Kidney tubule cell (primary cell): Measurements from ENCODE around the gene STARD13.

Source experiments
- DNase-seq: peaks from one replicate; pipeline ENCODE4 v3.0.0-alpha.2; 2018; ENCODE audit warnings: low spot score

Gene STARD13

DNA sequence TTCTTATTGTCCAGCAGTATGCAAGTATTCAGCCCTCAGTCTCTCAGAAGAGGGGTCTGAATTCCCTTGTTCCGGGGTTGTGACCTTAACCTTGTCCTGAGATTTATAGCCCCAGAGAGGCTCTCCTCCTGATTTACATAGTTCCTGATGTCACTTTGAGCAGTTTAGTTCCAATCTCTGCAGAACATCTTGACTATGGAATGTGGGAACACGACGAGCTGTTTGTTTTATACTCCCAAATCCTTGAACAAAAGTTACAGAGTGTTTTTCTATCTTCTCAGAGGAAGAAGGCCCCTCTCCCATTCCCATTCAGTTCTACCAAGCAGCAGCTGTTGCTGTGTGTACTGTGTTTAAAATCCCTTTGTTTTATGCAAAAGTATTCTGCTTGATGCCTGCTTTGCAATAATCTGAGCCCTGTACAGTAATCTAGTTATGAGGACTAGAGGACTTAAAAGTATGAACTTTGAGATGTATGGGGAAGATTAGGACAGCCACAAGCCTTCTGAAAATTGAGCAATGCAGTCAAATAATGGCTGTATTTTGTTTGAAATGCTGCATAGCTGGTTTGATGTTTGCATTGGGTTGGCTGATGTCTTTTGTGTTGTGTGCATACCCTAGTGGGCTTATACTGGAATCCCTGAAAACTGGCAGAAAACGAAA is 194.7 kb downstream of the STARD13 start:
- no peak for DNase-seq

GRCh38 chr13:33089311-33089710 is 196.2 kb downstream of the STARD13 start:
- DNase-seq: no peak

DNA sequence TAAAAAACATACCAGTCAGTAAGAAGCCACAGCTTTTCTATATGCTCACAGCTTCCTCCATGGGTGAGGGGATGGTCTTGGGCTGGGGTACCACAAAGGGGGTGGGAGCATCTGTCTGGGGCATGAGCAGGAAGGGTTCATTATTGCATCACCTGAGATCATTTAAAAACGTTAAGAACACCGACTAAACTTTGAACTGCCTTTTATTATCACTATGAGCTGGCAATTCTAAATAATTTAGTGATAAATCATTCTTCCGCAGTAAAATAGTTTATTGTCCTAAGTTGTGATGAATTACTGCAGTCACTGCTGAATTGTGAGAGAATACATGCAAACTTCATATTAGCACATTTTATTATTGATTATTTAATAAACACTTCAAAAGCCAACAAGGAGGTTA is 197.8 kb downstream of the STARD13 start:
- DNase-seq: no peak

DNA sequence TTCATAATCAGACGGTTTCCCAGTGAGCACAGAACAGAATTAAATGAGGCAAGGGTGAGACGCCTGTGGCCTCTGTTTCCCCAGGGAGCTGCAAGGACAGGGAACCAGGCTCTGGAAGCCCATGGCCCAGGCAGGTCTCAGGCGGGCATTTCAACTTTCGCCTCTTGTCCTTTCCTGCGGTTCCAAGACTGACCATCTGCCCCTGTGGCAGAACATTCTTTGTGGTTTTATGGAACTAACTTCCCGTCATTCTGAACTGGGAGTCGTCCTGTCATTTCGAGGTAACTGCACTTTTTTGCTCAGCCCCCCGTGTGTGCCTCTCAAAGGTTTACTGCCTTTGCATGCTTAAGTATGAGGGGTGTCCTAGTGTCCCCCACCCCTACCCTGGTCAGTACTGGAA is 198.5 kb downstream of the STARD13 start:
- no peak for DNase-seq

DNA sequence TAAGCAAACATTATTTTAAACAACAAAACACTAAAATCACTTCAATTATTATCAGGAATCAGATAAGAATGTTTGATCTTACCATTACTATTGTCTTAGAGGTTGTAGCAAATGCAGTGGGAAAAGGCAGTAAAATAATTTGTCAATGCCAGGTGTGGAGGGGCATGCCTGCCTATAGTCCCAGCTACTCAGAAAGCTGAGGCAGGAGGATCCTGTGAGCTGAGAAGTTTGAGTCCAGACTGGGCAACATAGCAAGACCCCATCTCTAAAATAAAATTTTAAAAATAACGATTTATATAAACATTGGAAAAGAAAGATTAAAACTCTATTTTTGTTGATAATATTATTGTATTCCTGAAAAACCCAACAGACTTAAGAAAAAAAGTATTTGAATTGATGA is 202.5 kb downstream of the STARD13 start:
- DNase-seq: no peak

DNA sequence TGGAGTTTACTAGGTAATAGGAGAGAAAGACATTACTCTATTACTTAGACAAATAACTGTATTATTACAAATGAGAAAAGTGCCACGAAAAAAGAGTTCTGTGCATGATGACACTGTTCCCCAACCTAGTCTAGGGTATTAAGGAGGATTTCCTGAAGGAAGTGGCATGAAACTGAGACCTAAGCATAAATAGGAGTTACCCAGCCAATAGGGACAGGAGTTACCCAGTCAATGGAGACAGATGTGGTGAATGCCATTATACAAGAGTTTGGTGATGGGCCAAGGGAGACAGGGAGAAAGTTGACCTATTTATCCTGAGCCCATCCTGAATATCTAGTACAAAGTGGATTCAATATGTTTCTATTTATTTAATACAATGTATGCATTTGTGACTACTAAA is 203.9 kb downstream of the STARD13 start:
- DNase-seq: no peak

DNA sequence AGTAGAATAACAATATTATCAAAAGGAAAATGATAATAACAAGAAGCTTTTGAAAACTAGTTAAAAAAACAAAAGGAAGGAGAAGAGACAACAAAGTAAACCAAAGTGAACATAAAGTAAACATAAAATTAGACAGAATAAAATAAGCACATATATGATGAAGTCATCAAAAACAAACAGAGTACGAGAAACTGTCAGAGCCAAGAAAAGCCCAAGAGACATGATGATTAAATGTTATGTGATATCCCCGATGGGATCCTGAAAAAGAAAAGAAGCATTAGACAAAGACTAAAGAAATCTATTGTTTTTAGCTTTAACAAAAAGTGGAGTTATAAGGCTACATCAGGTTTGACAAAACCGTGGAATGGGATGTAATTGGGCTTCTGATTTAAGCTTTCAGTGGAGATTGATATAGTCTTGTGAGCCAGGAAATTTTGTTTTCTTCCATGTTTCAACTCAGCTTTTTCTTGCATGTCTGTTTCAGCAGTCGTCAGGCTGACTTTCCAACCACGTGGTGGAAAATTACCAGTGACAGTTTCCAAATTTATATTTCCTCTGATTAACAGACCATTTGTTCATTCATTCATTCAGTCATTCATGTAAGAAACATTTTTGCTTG is 204.5 kb downstream of the STARD13 start:
- DNase-seq: no peak

- DNase-seq: no peak
These were observed 205.6 kb downstream of the STARD13 start for GRCh38 chr13:33079960-33080359.

DNA sequence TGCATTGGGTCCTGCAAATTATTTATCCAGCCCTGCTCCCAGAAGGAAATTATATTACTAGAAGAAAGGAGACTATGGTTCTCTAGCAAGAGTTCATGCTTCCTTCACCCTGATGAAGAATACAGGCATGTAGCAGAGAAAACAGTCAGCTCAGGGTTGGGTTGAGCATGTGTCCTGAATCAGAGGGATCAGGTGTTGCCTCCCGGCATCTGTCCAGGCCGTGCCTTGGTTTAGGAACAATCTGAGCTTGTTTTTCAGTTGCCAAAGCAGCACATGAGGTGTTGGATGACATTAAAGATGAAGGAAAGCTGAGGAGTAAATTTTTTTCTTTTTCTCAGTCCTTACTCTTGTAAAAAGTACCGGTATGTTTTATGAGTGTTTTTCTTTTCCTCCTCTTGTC is 207.3 kb downstream of the STARD13 start:
- no peak for DNase-seq

GRCh38 chr13:33076001-33076992 is 209.3 kb downstream of the STARD13 start:
- no peak for DNase-seq

DNA sequence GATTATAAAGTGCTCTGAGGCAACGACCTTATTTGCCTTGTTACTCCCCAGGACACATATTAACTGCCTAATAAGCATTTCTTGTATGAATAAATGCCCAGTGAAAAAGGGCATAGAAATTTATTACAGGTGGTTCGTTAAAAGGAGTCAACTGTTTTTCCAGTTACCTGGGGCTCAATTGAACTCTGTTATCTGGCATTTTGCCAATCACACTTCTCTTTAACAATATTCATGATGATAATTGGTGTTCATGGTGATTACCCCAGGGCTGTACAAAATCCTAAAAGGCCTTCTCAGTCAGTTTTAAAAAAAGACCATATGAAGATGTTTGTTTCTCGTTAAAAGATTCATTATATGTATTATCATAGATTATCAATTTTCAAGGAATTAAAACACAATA is 212.2 kb downstream of the STARD13 start:
- no peak for DNase-seq

DNA sequence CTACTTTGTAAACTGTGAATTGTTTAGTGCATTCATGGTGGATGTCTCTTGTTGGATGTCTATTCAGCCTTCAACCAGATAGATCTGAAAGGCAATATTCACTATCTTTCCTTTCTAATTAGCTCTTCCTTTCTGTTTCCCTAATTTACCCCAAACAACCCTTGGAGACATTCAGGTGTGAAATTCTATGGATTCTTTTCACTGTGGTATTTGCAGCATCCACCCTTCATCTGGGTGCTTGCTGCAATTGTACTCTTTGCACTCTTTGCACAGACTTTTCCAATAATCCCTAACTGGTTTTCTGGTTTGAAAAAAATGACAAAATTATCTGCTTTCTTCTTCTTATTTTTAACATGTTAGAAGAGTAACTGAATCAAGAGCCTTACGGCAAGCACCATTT is 212.8 kb downstream of the STARD13 start:
- DNase-seq: no peak

- DNase-seq: no peak
These were observed 213.3 kb downstream of the STARD13 start for GRCh38 chr13:33072282-33072681.

DNA sequence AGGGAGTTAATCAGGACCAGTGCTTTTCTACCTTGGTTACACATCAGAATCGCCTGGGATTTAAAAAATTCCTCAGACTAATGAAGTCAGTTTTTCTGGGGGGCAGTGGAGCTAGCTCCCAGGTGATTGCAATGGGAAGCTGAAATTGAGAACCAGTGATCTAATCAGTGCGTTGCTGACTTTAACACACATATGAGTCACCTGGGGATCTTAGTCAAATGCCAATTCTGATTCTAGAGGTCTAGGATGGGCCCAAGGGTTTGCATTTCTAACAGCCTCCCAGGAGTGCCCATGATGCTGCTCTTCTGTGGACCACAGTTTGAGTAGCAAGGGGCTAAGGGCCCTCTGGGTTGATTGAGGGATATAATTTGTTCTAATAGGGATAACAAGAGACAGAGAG is 214.8 kb downstream of the STARD13 start:
- peak; percentile 44 for DNase-seq

DNA sequence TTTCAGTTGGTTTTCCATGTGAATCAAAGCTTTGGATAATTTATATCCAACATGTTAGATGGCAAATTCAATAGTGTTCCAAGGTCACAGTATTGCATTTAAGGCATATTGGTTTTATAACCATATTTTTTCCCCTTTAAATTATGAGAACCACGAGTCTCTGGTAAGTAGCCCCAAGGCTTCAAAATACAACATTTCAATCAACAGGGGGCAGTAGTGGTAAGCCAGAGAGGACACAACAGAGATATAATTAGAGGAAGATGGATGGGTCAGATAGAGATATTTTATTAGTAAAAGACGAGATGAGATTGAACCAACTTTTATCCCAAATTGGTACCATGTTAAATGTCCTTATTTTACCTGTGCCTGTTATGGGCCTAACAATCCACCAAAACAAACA is 216.2 kb downstream of the STARD13 start:
- peak; percentile 15 for DNase-seq

DNA sequence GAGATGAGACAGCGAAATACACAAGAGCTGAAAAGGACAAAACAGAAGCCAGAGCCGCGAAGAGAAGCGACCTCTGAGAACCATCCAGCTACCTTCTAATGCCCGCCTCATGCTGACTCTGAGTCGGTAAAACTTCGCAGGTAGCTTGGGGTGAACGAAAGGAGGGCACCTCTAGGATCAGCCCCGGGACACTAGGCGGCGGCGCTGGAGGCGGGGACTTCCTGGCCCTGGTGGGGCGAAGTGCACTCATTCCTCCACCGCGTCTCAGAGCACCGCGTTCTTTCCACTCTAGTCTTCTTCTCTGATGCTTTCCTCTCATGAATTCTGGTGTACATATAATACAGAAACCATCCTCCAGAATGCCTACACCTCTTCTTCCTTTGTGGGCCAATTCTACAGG is 219.2 kb downstream of the STARD13 start:
- DNase-seq: no peak

- DNase-seq: no peak
These were observed 224.7 kb downstream of the STARD13 start for GRCh38 chr13:33060815-33061214.

GRCh38 chr13:33058776-33059327 is 226.7 kb downstream of the STARD13 start:
- DNase-seq: no peak

GRCh38 chr13:33057019-33057780 is 228.4 kb downstream of the STARD13 start:
- peak; percentile 10 for DNase-seq

DNA sequence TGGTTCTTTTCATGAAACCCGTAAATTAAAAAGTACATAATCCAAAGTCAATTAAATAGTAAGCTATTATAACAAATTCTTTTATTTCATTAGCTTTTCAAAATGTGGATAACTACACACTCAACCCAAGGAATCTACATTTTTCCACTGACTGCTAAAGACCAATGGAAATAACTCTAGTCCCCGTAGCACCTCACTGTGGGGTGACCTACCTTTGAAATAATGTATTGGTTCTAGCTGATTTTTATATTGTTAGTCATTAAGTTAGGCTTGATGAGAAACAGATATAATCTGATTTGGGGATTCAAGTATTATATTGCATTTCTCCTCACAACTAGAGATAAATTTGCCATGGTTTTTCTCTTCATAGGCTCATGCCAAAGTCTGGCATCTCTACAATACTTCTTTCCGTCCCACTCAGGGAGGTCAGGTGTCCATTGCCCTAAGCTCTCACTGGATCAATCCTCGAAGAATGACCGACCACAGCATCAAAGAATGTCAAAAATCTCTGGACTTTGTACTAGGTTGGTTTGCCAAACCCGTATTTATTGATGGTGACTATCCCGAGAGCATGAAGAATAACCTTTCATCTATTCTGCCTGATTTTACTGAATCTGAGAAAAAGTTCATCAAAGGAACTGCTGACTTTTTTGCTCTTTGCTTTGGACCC is 232.0 kb downstream of the STARD13 start:
- peak; percentile 56 for DNase-seq
